Endothelial cell of umbilical vein (primary cell): ENCODE measurements around the gene MVB12B.

Experiments used
- EZH2 ChIP-seq: IDR thresholded peaks from 2 replicates; pipeline ENCODE4 v1.6.1; 2012; ENCODE audit warnings: borderline replicate concordance, low read depth, mild to moderate bottlenecking, moderate library complexity, low read length, inconsistent platforms; ENCODE audit not compliant: severe bottlenecking
- MAX ChIP-seq: IDR thresholded peaks from 2 replicates; pipeline ENCODE4 v1.6.1; 2011; ENCODE audit not compliant: insufficient read depth, insufficient read length
- POLR2A ChIP-seq: IDR thresholded peaks from 2 replicates; pipeline ENCODE4 v1.6.1; 2012; ENCODE audit warnings: low read depth, mild to moderate bottlenecking, control low read depth, low read length
- POLR2AphosphoS5 ChIP-seq: IDR thresholded peaks from 2 replicates; pipeline ENCODE4 v1.6.1; 2012; ENCODE audit warnings: low read depth, mild to moderate bottlenecking, control low read depth, low read length, moderate library complexity; ENCODE audit not compliant: insufficient read depth
- TF ChIP-seq, protein P1 (sequence below), 2 donors: IDR thresholded peaks; 1 replicate in 1 of 2; 2 replicates in 1 of 2; pipeline ENCODE4 v1.5.1; 2011; ENCODE audit warnings: low read length in 2 of 2, mild to moderate bottlenecking in 2 of 2, moderate library complexity in 2 of 2, control low read depth in 1 of 2, inconsistent platforms in 1 of 2, low read depth in 1 of 2; ENCODE audit not compliant: insufficient read depth in 1 of 2; ENCODE audit errors: extremely low read depth in 1 of 2

DNA sequence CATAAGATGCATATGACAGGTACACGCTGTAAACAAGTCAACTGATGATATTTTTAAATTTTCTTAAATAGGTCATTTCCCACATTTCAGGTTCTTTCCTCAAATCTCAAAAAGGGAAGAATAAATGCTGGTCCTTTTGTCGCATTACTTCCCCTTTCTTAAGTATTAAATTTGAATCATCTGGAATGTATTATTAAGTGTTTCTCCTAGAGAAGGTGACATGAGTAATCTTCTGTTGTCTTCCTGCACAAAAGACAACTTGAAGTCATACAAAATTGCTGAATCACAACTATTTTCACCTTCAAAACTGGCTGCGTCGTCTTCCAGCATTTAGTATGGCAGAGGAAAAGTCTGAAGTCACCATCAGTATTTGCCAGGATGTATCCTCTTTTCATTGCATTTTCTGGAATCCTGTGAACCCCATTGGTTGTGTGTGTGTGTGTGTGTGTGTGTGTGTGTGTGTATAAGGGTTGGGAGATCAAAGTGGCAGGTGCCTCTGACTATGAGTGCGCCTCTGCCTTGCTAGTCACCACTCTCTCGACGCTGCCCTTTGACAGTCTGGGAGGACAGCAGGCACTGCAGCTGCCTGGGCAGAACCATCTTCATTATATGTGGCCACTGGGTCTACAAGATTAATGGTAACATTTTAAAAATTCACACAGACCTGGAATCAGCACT is 86.9 kb downstream of the MVB12B start:
- TF ChIP-seq, protein P1, sequence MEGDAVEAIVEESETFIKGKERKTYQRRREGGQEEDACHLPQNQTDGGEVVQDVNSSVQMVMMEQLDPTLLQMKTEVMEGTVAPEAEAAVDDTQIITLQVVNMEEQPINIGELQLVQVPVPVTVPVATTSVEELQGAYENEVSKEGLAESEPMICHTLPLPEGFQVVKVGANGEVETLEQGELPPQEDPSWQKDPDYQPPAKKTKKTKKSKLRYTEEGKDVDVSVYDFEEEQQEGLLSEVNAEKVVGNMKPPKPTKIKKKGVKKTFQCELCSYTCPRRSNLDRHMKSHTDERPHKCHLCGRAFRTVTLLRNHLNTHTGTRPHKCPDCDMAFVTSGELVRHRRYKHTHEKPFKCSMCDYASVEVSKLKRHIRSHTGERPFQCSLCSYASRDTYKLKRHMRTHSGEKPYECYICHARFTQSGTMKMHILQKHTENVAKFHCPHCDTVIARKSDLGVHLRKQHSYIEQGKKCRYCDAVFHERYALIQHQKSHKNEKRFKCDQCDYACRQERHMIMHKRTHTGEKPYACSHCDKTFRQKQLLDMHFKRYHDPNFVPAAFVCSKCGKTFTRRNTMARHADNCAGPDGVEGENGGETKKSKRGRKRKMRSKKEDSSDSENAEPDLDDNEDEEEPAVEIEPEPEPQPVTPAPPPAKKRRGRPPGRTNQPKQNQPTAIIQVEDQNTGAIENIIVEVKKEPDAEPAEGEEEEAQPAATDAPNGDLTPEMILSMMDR (IDR thresholded peaks at IDR 0.05; ENCODE audit: extremely low read depth in 1 of 2, insufficient read depth in 1 of 2, low read depth in 1 of 2, low read length in 2 of 2): no peak
- TF ChIP-seq EZH2: no peak
- no peak for TF ChIP-seq POLR2AphosphoS5
- TF ChIP-seq POLR2A: no peak
- TF ChIP-seq MAX: no peak
